Keratinocyte (primary cell): ENCODE data around the gene HOXC6. TPM values are rescaled to one million over a fixed set of nuclear protein-coding genes. Genes with fewer than 3 reads are reported as not detected.

ENCODE experiments used
- DNase-seq: peaks from one replicate; pipeline ENCODE4 v3.0.0-alpha.2; 2011; ENCODE audit warnings: low read depth, missing footprints, low spot score
- FAIRE-seq: peaks from 2 replicates; lab custom pipeline; 2011; peaks lifted over from hg19 to GRCh38; lab: Jason Lieb, UNC
- H2AFZ ChIP-seq: 2 replicates; pipeline ENCODE4 v1.6.0; 2012; ENCODE audit warnings: low read length, control low read depth, inconsistent platforms; ENCODE audit not compliant: control insufficient read depth
- H3K27ac ChIP-seq: 2 replicates; pipeline ENCODE4 v1.5.1; 2011; ENCODE audit warnings: low read length; ENCODE audit not compliant: control insufficient read depth, insufficient read depth
- H3K27me3 ChIP-seq: 3 replicates; pipeline ENCODE4 v1.6.0; 2011; ENCODE audit warnings: low read length; ENCODE audit not compliant: control insufficient read depth, insufficient read depth; ENCODE audit errors: extremely low read depth
- H3K36me3 ChIP-seq, 2 experiments: 2 replicates in 1 of 2; 3 replicates in 1 of 2; pipeline ENCODE4 v1.5.1; 2011; ENCODE audit warnings: low read length in 2 of 2, mild to moderate bottlenecking in 1 of 2; ENCODE audit not compliant: control insufficient read depth in 2 of 2, insufficient read depth in 2 of 2; ENCODE audit errors: extremely low read depth in 1 of 2
- H3K4me1 ChIP-seq: 3 replicates; pipeline ENCODE4 v1.5.1; 2011; ENCODE audit warnings: low read length; ENCODE audit not compliant: control insufficient read depth, insufficient read depth; ENCODE audit errors: extremely low read depth
- H3K4me2 ChIP-seq: 3 replicates; pipeline ENCODE4 v1.6.0; 2011; ENCODE audit warnings: low read depth, low read length; ENCODE audit not compliant: control insufficient read depth, insufficient read depth; ENCODE audit errors: extremely low read depth
- H3K4me3 ChIP-seq, 3 experiments: fragments of 200-600 bp in 1 of 3; sonication (generic) in 1 of 3; 2 replicates in 2 of 3; 3 replicates in 1 of 3; pipeline ENCODE4 v1.5.1; 2011 to 2016; ENCODE audit warnings: low read length in 3 of 3, mild to moderate bottlenecking in 3 of 3, control low read depth in 2 of 3, inconsistent platforms in 1 of 3, low read depth in 1 of 3, mixed read lengths in 1 of 3, mixed run types in 1 of 3, moderate library complexity in 1 of 3; ENCODE audit not compliant: control insufficient read depth in 2 of 3, insufficient read depth in 2 of 3; ENCODE audit errors: extremely low read depth in 1 of 3
- H3K79me2 ChIP-seq: 2 replicates; pipeline ENCODE4 v1.6.0; 2012; ENCODE audit warnings: low read length; ENCODE audit not compliant: control insufficient read depth, insufficient read depth
- H3K9ac ChIP-seq: 3 replicates; pipeline ENCODE4 v1.6.0; 2011; ENCODE audit warnings: low read length; ENCODE audit not compliant: control insufficient read depth, insufficient read depth; ENCODE audit errors: extremely low read depth
- H3K9me1 ChIP-seq: 3 replicates; pipeline ENCODE4 v1.6.0; 2011; ENCODE audit warnings: low read length; ENCODE audit not compliant: control insufficient read depth, insufficient read depth; ENCODE audit errors: extremely low read depth
- H3K9me3 ChIP-seq: 2 replicates; pipeline ENCODE4 v1.5.1; 2012; ENCODE audit warnings: low read depth, low read length; ENCODE audit not compliant: control insufficient read depth
- H4K20me1 ChIP-seq: 3 replicates; pipeline ENCODE4 v1.6.0; 2011; ENCODE audit warnings: low read length; ENCODE audit not compliant: control insufficient read depth, insufficient read depth; ENCODE audit errors: extremely low read depth
- CTCF ChIP-seq, 3 experiments: IDR thresholded peaks in 1 of 3; conservative IDR thresholded peaks in 1 of 3; optimal IDR thresholded peaks in 1 of 3; 2 replicates in 2 of 3; 3 replicates in 1 of 3; pipeline versions ENCODE3 to v1.5.1; 2011; ENCODE audit warnings: low read length in 3 of 3, mild to moderate bottlenecking in 3 of 3, moderate library complexity in 2 of 3, control low read depth in 1 of 3, inconsistent platforms in 1 of 3; ENCODE audit not compliant: insufficient read depth in 2 of 3; ENCODE audit errors: extremely low read depth in 1 of 3
- EZH2 ChIP-seq: IDR thresholded peaks from one replicate; pipeline ENCODE4 v1.6.1; 2012; ENCODE audit warnings: inconsistent platforms, mild to moderate bottlenecking, low read length, moderate library complexity
- dilution Hi-C: fragments of 300-500 bp; cut with MboI; formaldehyde crosslinking; loops from one replicate; pipeline ENCODE4 v1.7.0; 2020; ENCODE audit warnings: low sequenced_read_pairs; ENCODE audit not compliant: extremely low pct_ligation_motif_present
- polyA minus RNA-seq, 3 experiments: library from RNA; depleted of rRNA, polyadenylated mRNA; stranded (reverse); fragments of >200 nt; gene quantifications; 1 replicate in 1 of 3; 2 replicates in 1 of 3; 3 replicates in 1 of 3; pipeline ENCODE4 v1.2.3, GENCODE V29; 2011
- polyA plus RNA-seq, 5 experiments: library from polyadenylated mRNA; depleted of rRNA in 3 of 5; stranded (reverse) in 3 of 5; stranded (forward) in 1 of 5; unstranded in 1 of 5; fragments of >200 nt; gene quantifications; 1 replicate in 1 of 5; 2 replicates in 3 of 5; 3 replicates in 1 of 5; pipeline versions ENCODE4 v1.2.1 to v1.2.3, GENCODE V29; 2011 to 2012; ENCODE audit warnings: missing spikeins in 2 of 5, low read depth in 1 of 5, low replicate concordance in 1 of 5

The HOXC6 gene
- polyA plus RNA-seq: 3.7 to 5.6 TPM (median 4.7 TPM) in 3 replicates
- 4.3 TPM for polyA plus RNA-seq (2011; ENCODE audit: low read depth)
- polyA plus RNA-seq (2011; cell fraction: cytosol; rRNA removed): 3.6 and 4.6 TPM in 2 replicates
- polyA plus RNA-seq (2011; cell fraction: nucleus; rRNA removed): 9.2 and 13.8 TPM in 2 replicates
- 2.9 and 6.1 TPM in 2 replicates for polyA plus RNA-seq (2012; ENCODE audit: low replicate concordance)
- polyA minus RNA-seq: 3.5 to 4.5 TPM (median 4.0 TPM) in 3 replicates
- polyA minus RNA-seq (2011; cell fraction: cytosol; rRNA and poly(A)+ RNA removed): 0.96 TPM
- 2.5 and 2.9 TPM in 2 replicates for polyA minus RNA-seq (2011; cell fraction: nucleus; rRNA and poly(A)+ RNA removed)

DNA sequence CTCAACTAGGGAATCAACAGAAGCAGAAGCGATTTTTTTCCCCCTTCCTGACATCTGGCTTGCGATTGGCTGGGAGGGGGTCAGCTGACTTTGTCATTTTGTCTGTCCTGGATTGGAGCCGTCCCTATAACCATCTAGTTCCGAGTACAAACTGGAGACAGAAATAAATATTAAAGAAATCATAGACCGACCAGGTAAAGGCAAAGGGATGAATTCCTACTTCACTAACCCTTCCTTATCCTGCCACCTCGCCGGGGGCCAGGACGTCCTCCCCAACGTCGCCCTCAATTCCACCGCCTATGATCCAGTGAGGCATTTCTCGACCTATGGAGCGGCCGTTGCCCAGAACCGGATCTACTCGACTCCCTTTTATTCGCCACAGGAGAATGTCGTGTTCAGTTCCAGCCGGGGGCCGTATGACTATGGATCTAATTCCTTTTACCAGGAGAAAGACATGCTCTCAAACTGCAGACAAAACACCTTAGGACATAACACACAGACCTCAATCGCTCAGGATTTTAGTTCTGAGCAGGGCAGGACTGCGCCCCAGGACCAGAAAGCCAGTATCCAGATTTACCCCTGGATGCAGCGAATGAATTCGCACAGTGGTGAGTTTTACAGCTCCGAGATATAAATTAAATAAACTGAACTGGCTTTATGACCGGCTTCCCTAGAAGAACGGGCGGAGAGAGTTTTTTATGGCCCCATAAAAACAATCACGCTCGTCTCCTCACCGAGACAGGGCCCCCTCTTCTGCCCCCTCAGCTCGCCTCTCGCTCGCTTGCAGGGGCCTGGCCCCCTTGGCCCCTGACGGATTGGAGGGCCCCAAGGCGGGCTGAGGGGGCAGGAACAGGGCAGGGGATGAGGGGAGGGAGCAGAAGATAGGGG lies at the start of gene HOXC6:
Gene HOXC6 (plus strand): TSS at position 127 of the 888 bp plus-strand sequence. CDS start 82 bp downstream, at position 209.
- no peaks in the 10 kb centered on the region for H4K20me1 ChIP-seq
- H3K4me2 ChIP-seq: peak within 1 kb of the TSS; percentile 98
- peak within 1 kb of the TSS; percentile 39 for H2AFZ ChIP-seq
- no peaks in the 10 kb centered on the region for H3K9me3 ChIP-seq
- FAIRE-seq: peak; percentile 75
- H3K79me2 ChIP-seq: peaks cover 54% of the 10 kb centered on the region
- TF ChIP-seq CTCF (optimal IDR thresholded peaks at IDR 0.05 in 1 of 3, IDR thresholded peaks at IDR 0.05 in 1 of 3, conservative IDR thresholded peaks at IDR 0.05 in 1 of 3; ENCODE audit: extremely low read depth in 1 of 3, insufficient read depth in 2 of 3, low read length in 3 of 3) (no peak), EZH2 (no peak)
- no peaks in the 10 kb centered on the region for H3K27me3 ChIP-seq
- no peak for DNase-seq
- dilution Hi-C loops: no loop called here
- H3K4me1 ChIP-seq: peaks cover 42% of the 10 kb centered on the region
- H3K4me3 ChIP-seq: peak within 1 kb of the TSS; percentile 32 to 80 (median 77)
- H3K36me3 ChIP-seq: peaks cover 0 to 1% of the 10 kb centered on the region in 2 experiments
- peak within 1 kb of the TSS; percentile 69 for H3K9ac ChIP-seq
- H3K27ac ChIP-seq: peak within 1 kb of the TSS; percentile 72
- H3K9me1 ChIP-seq: no peaks in the 10 kb centered on the region

GRCh38 chr12:53978477-53979356 lies 49.5 kb upstream of the HOXC6 start:
- no peak for TF ChIP-seq CTCF (optimal IDR thresholded peaks at IDR 0.05 in 1 of 3, IDR thresholded peaks at IDR 0.05 in 1 of 3, conservative IDR thresholded peaks at IDR 0.05 in 1 of 3; ENCODE audit: extremely low read depth in 1 of 3, insufficient read depth in 2 of 3, low read length in 3 of 3)
- no peak for TF ChIP-seq EZH2
- Histone ChIP-seq H4K20me1 (no peaks in the 10 kb centered on the region), H3K4me2 (peak overlapping the region; percentile 54), H3K9me1 (no peaks in the 10 kb centered on the region), H3K36me3 (no peaks in the 10 kb centered on the region), H3K4me3 (no peak overlapping the region), H3K79me2 (peaks cover 23% of the 10 kb centered on the region), H2AFZ (no peak overlapping the region), H3K4me1 (peaks cover 28% of the 10 kb centered on the region), H3K27ac (no peak overlapping the region), H3K27me3 (no peaks in the 10 kb centered on the region), H3K9me3 (no peaks in the 10 kb centered on the region), H3K9ac (no peak overlapping the region)
- dilution Hi-C loops: no loop called here
- no peak for FAIRE-seq
- no peak for DNase-seq
